GM23248 (cell line): ENCODE results near the gene COBLL1. TPM values are rescaled to one million over a fixed set of nuclear protein-coding genes. Genes with fewer than 3 reads are reported as not detected.

Experiments
- DNase-seq: peaks from one replicate; pipeline ENCODE4 v3.0.0-alpha.2; 2015
- H2AFZ ChIP-seq: fragments of 200-600 bp; sonication (generic); 2 replicates; pipeline ENCODE4 v1.6.1; 2016; ENCODE audit warnings: antibody characterized with exemption
- H3F3A ChIP-seq: fragments of 200-600 bp; sonication (generic); 2 replicates; pipeline ENCODE4 v1.6.1; 2016; ENCODE audit warnings: mild to moderate bottlenecking, antibody characterized with exemption, mixed run types; ENCODE audit not compliant: insufficient read depth
- H3K27ac ChIP-seq: fragments of 200-600 bp; sonication (generic); 2 replicates; pipeline ENCODE4 v1.5.1; 2016; ENCODE audit warnings: mild to moderate bottlenecking
- H3K27me3 ChIP-seq: fragments of 200-600 bp; sonication (generic); replicated peaks from 2 replicates; pipeline ENCODE4 v1.6.1; 2016; ENCODE audit warnings: mild to moderate bottlenecking; ENCODE audit not compliant: insufficient read depth
- H3K36me3 ChIP-seq: fragments of 200-600 bp; sonication (generic); 2 replicates; pipeline ENCODE4 v1.6.1; 2016; ENCODE audit warnings: low read depth, mild to moderate bottlenecking
- H3K4me1 ChIP-seq: fragments of 200-600 bp; sonication (generic); 2 replicates; pipeline ENCODE4 v1.6.1; 2016; ENCODE audit warnings: mild to moderate bottlenecking; ENCODE audit not compliant: insufficient read depth
- H3K4me2 ChIP-seq: fragments of 200-600 bp; sonication (generic); one replicate; pipeline ENCODE4 v1.6.1; 2016; ENCODE audit warnings: mild to moderate bottlenecking; ENCODE audit not compliant: unreplicated experiment
- H3K4me3 ChIP-seq: fragments of 200-600 bp; sonication (generic); 2 replicates; pipeline ENCODE4 v1.5.1; 2016; ENCODE audit warnings: mild to moderate bottlenecking
- H3K79me2 ChIP-seq: fragments of 200-600 bp; sonication (generic); 2 replicates; pipeline ENCODE4 v1.6.1; 2016; ENCODE audit warnings: mild to moderate bottlenecking; ENCODE audit not compliant: insufficient read depth
- H3K9ac ChIP-seq: fragments of 200-600 bp; sonication (generic); 2 replicates; pipeline ENCODE4 v1.6.1; 2016; ENCODE audit warnings: mild to moderate bottlenecking
- H3K9me2 ChIP-seq: fragments of 200-600 bp; sonication (generic); 2 replicates; pipeline ENCODE4 v1.6.1; 2016; ENCODE audit warnings: mixed run types, mild to moderate bottlenecking, moderate library complexity; ENCODE audit not compliant: insufficient read depth
- H3K9me3 ChIP-seq: fragments of 200-600 bp; sonication (generic); one replicate; pipeline ENCODE4 v1.6.1; 2017; ENCODE audit warnings: low read depth
- H4K20me1 ChIP-seq: fragments of 200-600 bp; sonication (generic); 2 replicates; pipeline ENCODE4 v1.6.0; 2016; ENCODE audit not compliant: insufficient read depth
- EZH2 ChIP-seq: fragments of 200-600 bp; sonication (generic); IDR thresholded peaks from 2 replicates; pipeline ENCODE4 v1.6.1; 2018; ENCODE audit warnings: antibody characterized with exemption, mild to moderate bottlenecking; ENCODE audit not compliant: insufficient read depth, poor library complexity, severe bottlenecking
- EZH2phosphoT487 ChIP-seq: fragments of 200-600 bp; sonication (generic); IDR thresholded peaks from 2 replicates; pipeline ENCODE4 v1.6.1; 2018; ENCODE audit warnings: antibody characterized with exemption, moderate library complexity, mild to moderate bottlenecking, low read depth; ENCODE audit not compliant: insufficient read depth
- WGBS, 2 experiments: methylation state at CpG; one replicate each; pipeline ENCODE4 v1.1.6; 2015 to 2017; ENCODE audit warnings: low lambda C conversion rate in 2 of 2, low coverage in 1 of 2; ENCODE audit errors: missing lambda C conversion rate in 2 of 2; 5-methylcytosine and 5-hydroxymethylcytosine counted together
- in situ Hi-C: fragments of 300-500 bp; cut with MboI; formaldehyde crosslinking; loops from 2 replicates; pipeline ENCODE4 v1.15.0; 2020
- polyA plus RNA-seq: library from polyadenylated mRNA; unstranded; fragments of >200 nt; fragmentation: Nextera tagmentation; extraction: Ambion mirVana; gene quantifications from 2 replicates; pipeline ENCODE4 v1.2.1, GENCODE V29; 2016
- total RNA-seq: library from RNA; depleted of rRNA; stranded (reverse); fragments of >200 nt; shearing (Covaris generic); gene quantifications from 2 replicates; pipeline ENCODE4 v1.2.3, GENCODE V29; 2014

Gene COBLL1
- total and polyA plus RNA-seq, 2 experiments from 2014 or later, result 1.8 to 2.2 TPM

DNA sequence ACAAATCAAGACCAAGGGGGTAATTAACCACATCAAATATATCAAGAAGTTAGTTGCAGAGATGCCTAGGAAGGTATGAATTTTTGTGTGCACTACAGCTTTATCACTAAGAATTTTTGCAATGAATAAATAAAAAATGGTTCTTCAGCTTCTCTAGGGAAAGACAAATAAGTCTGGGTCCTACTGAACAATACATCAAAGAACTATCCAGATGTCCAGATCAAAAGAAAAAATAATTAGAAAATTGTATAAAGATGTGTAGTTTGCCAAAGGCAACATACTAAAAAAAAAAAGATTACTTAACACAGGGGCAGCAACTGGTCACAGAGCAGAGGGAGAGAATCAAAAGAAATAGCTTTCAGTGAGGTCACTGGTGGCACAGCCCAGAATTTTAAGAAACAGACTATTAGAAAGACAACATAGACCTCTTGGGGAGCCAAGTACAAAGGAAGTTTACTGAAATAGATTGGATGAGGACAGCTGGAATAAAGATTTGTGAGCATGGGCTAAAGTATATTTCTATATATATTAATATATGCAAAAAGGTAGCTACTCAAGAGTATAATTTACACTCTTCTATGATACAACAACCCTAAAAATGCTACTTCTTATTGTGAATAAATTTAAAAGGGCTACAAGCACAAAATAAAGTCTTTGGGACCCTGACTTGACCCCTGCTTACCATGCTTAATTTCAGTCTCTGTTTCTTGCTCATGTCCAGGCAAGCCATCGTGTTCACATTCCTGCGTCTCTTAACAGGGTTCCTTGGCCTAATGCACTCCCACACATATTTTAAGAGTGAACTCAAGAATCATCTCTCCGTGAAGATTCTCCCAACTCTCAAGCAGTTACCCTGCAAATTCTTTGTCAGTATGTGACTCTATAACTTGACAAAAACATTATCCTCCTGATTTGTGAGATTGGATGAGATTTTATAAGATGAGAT is 121.4 kb downstream of the COBLL1 start:
- in situ Hi-C loops, result loop anchor here (10.0 kb wide), 1 partner anchor 155 kb away; no protein-coding TSS in a partner anchor
- no peaks in the 10 kb centered on the region for H3K36me3 ChIP-seq
- peak overlapping the region; percentile 30; the same call in 1 of the 2 replicates for H2AFZ ChIP-seq
- H3K9me3 ChIP-seq, result no peaks in the 10 kb centered on the region
- H3K27ac ChIP-seq, result peak overlapping the region; percentile 45
- no peak overlapping the region for H3K4me3 ChIP-seq
- 34 to 40% methylated on average over 3 of the region's 3 CpGs for WGBS, 2 experiments
- no peak for TF ChIP-seq EZH2phosphoT487
- TF ChIP-seq EZH2, result no peak
- H3K4me1 ChIP-seq, result peaks cover 32% of the 10 kb centered on the region
- DNase-seq, result peak; percentile 59
- H3K27me3 ChIP-seq, result no peaks in the 10 kb centered on the region
- H3K4me2 ChIP-seq, result peak overlapping the region; percentile 55
- no peaks in the 10 kb centered on the region for H4K20me1 ChIP-seq
- no peaks in the 10 kb centered on the region for H3K79me2 ChIP-seq
- H3K9ac ChIP-seq, result no peak overlapping the region
- peaks cover 13% of the 10 kb centered on the region; the same call in 1 of the 2 replicates for H3F3A ChIP-seq
- H3K9me2 ChIP-seq, result no peaks in the 10 kb centered on the region

DNA sequence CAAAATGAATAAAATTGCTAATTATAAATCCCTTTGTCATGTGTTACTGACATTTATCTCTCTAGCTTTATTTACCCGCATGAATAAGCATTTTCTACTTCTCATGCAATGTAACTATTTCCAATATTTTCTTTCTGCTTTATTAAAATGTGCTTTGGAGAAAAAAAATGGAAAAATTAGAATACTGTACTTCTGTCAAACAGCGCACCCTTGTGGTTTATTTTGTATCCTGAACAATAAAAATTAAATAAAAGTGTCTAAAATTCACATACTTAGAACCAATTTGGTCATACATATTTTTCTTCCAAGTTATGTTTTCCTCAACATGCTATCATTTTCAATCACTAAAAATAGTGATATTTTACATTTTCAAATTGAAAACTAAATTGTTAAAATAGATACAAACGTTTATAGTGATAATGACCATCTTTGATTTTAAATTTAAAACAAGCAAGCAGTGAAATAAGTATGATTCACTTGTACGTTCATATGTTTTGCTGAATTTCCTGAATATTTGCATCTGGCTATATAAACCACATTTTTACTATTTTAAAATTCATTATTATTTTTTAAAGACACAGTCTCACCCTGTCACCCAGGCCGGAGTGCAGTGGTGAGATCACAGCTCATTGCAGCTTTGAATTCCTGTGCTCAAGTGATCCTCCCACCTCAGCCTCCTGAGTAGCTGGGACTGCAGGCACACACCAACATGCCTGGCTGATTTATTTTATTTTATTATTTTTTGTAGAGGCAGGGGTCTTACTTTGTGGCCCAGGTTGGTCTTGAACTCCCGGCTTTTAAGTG is 124.4 kb downstream of the COBLL1 start:
- no peak overlapping the region for H3K4me3 ChIP-seq
- in situ Hi-C loops, result loop anchor here (10.0 kb wide), 1 partner anchor 152 kb away; no protein-coding TSS in a partner anchor
- H3K9me2 ChIP-seq, result no peaks in the 10 kb centered on the region
- H3K79me2 ChIP-seq, result no peaks in the 10 kb centered on the region
- H4K20me1 ChIP-seq, result no peaks in the 10 kb centered on the region
- peaks cover 22% of the 10 kb centered on the region for H3K4me1 ChIP-seq
- no peaks in the 10 kb centered on the region for H3K9me3 ChIP-seq
- H3K27me3 ChIP-seq, result no peaks in the 10 kb centered on the region
- H3F3A ChIP-seq, result 0 out of 2 replicates have a peak, but pooled peaks cover 6% of the 10 kb centered on the region
- peak; percentile 68 for DNase-seq
- no peak overlapping the region for H2AFZ ChIP-seq
- H3K36me3 ChIP-seq, result no peaks in the 10 kb centered on the region
- 36 to 37% methylated on average over 6 of the region's 6 CpGs for WGBS, 2 experiments
- H3K4me2 ChIP-seq, result no peak overlapping the region
- no peak overlapping the region for H3K9ac ChIP-seq
- no peak overlapping the region for H3K27ac ChIP-seq
- TF ChIP-seq EZH2phosphoT487 (no peak), EZH2 (no peak)

- Histone ChIP-seq H3K4me1 (no peaks in the 10 kb centered on the region; the same call in 1 of the 2 replicates), H3K27ac (no peak overlapping the region), H3F3A (0 out of 2 replicates have a peak, but pooled peaks cover under 1% of the 10 kb centered on the region), H3K27me3 (no peaks in the 10 kb centered on the region), H3K79me2 (no peaks in the 10 kb centered on the region), H3K36me3 (no peaks in the 10 kb centered on the region), H3K4me2 (no peak overlapping the region), H3K4me3 (no peak overlapping the region), H3K9me3 (no peaks in the 10 kb centered on the region), H3K9me2 (no peaks in the 10 kb centered on the region), H3K9ac (no peak overlapping the region), H4K20me1 (no peaks in the 10 kb centered on the region), H2AFZ (no peak overlapping the region)
- no peak for TF ChIP-seq EZH2
- no peak for TF ChIP-seq EZH2phosphoT487
- no peak for DNase-seq
- in situ Hi-C loops, result loop anchor here (10.0 kb wide), 1 partner anchor 150 kb away; no protein-coding TSS in a partner anchor
- 100% methylated on average over 1 of the region's 1 CpG for WGBS, 2 experiments
Measured at GRCh38 chr2:164714471-164714870, 127.2 kb downstream of the COBLL1 start.

- WGBS, 2 experiments, result 77 to 80% methylated on average over 1 of the region's 1 CpG
- Histone ChIP-seq H3K4me3 (no peak overlapping the region), H3K27me3 (no peaks in the 10 kb centered on the region), H3F3A (peaks cover 3% of the 10 kb centered on the region), H3K9me2 (no peaks in the 10 kb centered on the region), H3K36me3 (no peaks in the 10 kb centered on the region), H3K4me2 (no peak overlapping the region), H2AFZ (no peak overlapping the region), H4K20me1 (no peaks in the 10 kb centered on the region), H3K27ac (no peak overlapping the region), H3K79me2 (no peaks in the 10 kb centered on the region), H3K4me1 (peaks cover 5% of the 10 kb centered on the region; the same call in 1 of the 2 replicates), H3K9me3 (no peaks in the 10 kb centered on the region), H3K9ac (no peak overlapping the region)
- DNase-seq, result no peak
- TF ChIP-seq EZH2 (no peak), EZH2phosphoT487 (no peak)
- in situ Hi-C loops, result loop anchor here (10.0 kb wide), 1 partner anchor 147 kb away; no protein-coding TSS in a partner anchor
Measured at GRCh38 chr2:164711766-164712138, 129.9 kb downstream of the COBLL1 start.
